GM12891 (cell line): Measurements from ENCODE around the gene EFCAB7.

Experiments
- POLR2A ChIP-seq: IDR thresholded peaks from 2 replicates; pipeline ENCODE4 v1.6.1; 2011; ENCODE audit warnings: low read depth, low read length, control low read depth
- POLR2AphosphoS5 ChIP-seq: IDR thresholded peaks from 2 replicates; pipeline ENCODE4 v1.6.1; 2011; ENCODE audit warnings: low read depth, low read length, control low read depth
- SPI1 ChIP-seq: IDR thresholded peaks from 2 replicates; pipeline ENCODE4 v1.6.1; 2011; ENCODE audit warnings: low read depth, low read length, control low read depth
- TAF1 ChIP-seq: IDR thresholded peaks from 2 replicates; pipeline ENCODE4 v1.6.1; 2011; ENCODE audit warnings: low read depth, low read length, control low read depth

DNA sequence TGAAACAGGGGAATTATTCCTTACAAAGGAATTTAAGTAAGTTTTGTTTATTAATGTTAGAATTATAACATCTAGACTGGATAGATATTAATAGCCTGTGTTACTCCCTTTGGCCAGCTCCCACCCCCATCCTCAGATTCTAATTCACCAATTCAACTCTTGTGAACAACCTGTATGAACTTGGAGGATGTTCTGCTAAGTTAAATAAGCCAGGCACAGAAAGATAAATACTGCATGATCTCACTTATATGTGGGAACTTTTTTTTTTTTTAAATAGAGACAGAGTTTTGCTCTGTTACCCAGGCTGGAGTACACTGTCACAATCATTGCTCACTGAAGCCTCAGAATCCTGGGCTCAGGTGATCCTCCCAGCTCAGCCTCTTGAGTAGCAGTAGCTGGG lies 32.2 kb downstream of the EFCAB7 start:
- TF ChIP-seq POLR2A (no peak), TAF1 (no peak), POLR2AphosphoS5 (no peak), SPI1 (no peak)
